CD4-positive, alpha-beta T cell treated with Interleukin-17A for 1 hour (primary cell): Measurements from ENCODE around the gene FGD3.

Experiments
- DNase-seq: peaks from one replicate; pipeline ENCODE4 v3.0.0-alpha.2; 2020

The FGD3 gene

DNA sequence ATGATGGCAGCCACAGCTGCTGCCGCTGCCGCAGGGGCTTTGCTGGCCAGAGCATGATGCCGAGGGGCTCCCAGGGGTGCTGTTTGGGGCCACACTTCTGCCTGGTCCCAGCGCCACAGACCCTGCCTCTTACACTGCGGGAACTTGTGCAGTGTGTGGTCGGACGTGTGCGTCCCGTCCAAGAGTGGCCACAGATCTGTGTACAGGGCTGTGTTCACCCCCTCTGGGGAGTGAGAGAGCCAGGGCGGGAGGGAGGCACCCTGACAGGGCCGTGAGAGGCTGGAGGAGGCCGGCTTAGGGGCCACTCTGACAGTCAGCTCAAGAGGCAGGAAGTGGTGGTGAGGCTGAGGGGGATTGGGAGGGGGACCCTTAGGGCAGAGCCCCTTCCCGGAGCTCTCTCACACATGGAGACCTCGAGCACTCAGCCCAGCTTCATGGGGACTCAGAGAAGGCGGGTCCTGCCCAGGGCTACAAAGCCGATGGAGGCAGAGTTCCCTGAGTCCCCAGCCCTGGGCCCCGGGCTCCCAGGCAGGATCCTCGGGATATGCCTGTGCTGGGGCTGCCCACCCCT is 135.6 kb downstream of the FGD3 start:
- DNase-seq = no peak

DNA sequence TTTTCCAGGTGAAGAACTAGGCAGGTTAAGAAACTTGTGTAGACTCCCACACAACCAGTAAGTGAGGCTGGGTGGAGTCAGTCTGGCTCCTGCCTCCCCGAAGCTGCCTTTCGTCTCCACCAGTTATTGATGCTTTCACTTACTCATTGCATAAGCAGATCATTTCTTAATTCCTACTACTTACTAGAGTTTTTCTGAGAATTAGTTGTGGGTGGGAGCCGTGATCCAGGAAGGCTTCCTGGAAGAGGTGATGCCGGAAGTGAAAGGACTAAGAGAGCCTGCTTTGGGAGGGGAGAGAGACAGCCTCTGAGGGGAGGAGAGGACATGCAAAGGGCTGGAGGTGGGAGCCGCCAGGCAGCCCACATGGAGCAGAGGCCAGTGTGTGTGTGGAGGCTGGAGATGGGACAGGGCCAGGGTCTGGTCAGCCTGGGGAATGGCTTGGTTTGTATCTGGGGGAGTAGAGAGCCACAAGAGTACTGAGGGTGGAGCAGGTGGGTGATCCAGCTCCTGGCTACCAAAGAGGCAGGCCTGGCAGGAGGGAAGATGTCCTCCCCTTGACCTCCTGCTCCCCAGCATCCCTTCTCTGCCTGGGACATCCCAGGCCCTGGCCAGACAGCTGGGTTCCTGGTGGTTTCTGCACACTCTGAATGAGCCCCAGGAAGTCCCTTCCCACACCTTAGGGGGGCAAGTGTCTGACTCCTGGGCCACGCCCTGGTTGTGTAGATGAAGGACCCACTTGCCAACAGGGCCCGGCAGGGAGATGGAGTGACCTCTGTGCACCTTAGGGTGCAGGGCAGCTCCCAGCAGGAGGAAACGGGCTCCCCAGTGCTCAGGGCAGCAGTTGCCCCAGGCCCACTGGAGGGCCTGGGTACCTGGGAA is 136.5 kb downstream of the FGD3 start:
- no peak for DNase-seq

DNA sequence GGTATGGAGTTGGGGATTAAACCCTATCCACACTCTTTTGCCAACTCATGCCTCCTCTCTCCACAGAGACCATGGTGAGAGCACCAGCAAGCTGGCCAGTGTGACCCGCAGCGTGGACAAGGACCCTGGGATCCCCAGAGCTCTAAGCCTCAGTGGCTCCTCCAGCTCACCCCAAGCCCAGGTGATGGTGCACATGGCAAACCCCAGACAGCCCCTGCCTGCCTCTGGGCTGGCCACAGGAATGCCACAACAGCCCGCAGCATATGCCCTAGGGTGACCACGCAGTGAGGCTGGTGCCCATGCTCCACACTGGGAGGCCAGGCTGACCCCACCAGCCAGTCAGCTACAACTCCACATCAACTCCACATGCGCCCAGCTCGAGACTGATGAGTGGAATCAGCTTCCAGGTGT is 137.2 kb downstream of the FGD3 start:
- no peak for DNase-seq

DNA sequence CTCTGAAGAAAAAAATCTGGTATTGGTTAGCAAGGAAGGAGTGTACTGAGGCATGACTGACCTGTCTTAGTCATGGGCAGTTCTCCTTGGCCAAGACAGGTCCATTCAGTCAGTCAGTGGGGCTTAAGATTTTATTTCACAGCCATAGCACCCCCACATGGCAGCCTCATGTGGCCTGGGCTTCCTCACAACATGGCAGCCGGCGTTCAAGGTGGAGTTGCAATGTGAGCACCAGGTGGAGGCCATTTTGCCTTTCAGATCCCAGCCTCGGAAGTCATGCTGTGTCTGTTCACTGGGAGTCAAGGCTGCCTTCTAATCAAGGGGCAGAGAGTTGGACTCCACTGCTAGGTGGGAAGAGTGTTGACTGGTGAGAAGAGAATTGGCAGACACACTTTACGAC is 138.4 kb downstream of the FGD3 start:
- DNase-seq = no peak
